ENCODE data around the gene TPM3.

Gene TPM3

GRCh38 chr1:154225370-154225769, 33.5 kb upstream of the TPM3 start:
- H3K4me3 ChIP-seq (ENCODE audit: low read depth, low read length) = no peak overlapping the region
- DNase-seq (ENCODE audit: low read depth) = no peak
- TF ChIP-seq CTCF (IDR thresholded peaks at IDR 0.05; ENCODE audit: low read depth, low read length, missing control alignments) = no peak
- in situ Hi-C loops (cut with HindIII; ENCODE audit: low sequenced_read_pairs) = no loop called here

- in situ Hi-C loops (cut with HindIII; ENCODE audit: low sequenced_read_pairs) = no loop called here
- no peak for DNase-seq (ENCODE audit: low read depth)
- no peak for TF ChIP-seq CTCF (IDR thresholded peaks at IDR 0.05; ENCODE audit: low read depth, low read length, missing control alignments)
- H3K4me3 ChIP-seq (ENCODE audit: low read depth, low read length) = no peak overlapping the region
Measured at GRCh38 chr1:154223621-154224020, 31.7 kb upstream of the TPM3 start.

GRCh38 chr1:154222918-154223317, 31.0 kb upstream of the TPM3 start:
- peak overlapping the region; percentile 88 for H3K4me3 ChIP-seq (ENCODE audit: low read depth, low read length)
- in situ Hi-C loops (cut with HindIII; ENCODE audit: low sequenced_read_pairs) = no loop called here
- DNase-seq (ENCODE audit: low read depth) = no peak
- TF ChIP-seq CTCF (IDR thresholded peaks at IDR 0.05; ENCODE audit: low read depth, low read length, missing control alignments) = no peak

- in situ Hi-C loops (cut with HindIII; ENCODE audit: low sequenced_read_pairs) = no loop called here
- DNase-seq (ENCODE audit: low read depth) = no peak
- H3K4me3 ChIP-seq (ENCODE audit: low read depth, low read length) = peak overlapping the region; percentile 88
- TF ChIP-seq CTCF (IDR thresholded peaks at IDR 0.05; ENCODE audit: low read depth, low read length, missing control alignments) = no peak
Measured at GRCh38 chr1:154222518-154222917, 30.6 kb upstream of the TPM3 start.

GRCh38 chr1:154221278-154222001, 29.5 kb upstream of the TPM3 start:
- in situ Hi-C loops (cut with HindIII; ENCODE audit: low sequenced_read_pairs) = no loop called here

GRCh38 chr1:154220970-154221277, 29.0 kb upstream of the TPM3 start:
- H3K4me3 ChIP-seq (ENCODE audit: low read depth, low read length) = peak overlapping the region; percentile 88
- in situ Hi-C loops (cut with HindIII; ENCODE audit: low sequenced_read_pairs) = no loop called here
- no peak for DNase-seq (ENCODE audit: low read depth)
- TF ChIP-seq CTCF (IDR thresholded peaks at IDR 0.05; ENCODE audit: low read depth, low read length, missing control alignments) = no peak

More at GRCh38 chr1:154221278-154222001, 29.5 kb upstream of the TPM3 start:
- DNase-seq (ENCODE audit: low read depth) = peak; percentile 60
- H3K4me3 ChIP-seq (ENCODE audit: low read depth, low read length) = peak overlapping the region; percentile 88
- no peak for TF ChIP-seq CTCF (IDR thresholded peaks at IDR 0.05; ENCODE audit: low read depth, low read length, missing control alignments)
